WTC11 (cell line): ENCODE data around the gene SLC11A1. TPM values are rescaled to one million over a fixed set of nuclear protein-coding genes. Genes with fewer than 3 reads are reported as not detected.

Source experiments
- ATAC-seq: fragments of 200-7000 bp; cut with Tn5 transposase; 2 replicates; pipeline ENCODE4 v1.10.0; 2021; ENCODE audit warnings: mild to moderate bottlenecking, moderate library complexity
- CTCF ChIA-PET: fragments of 300-600 bp; sonication (Branson Sonifier 250); formaldehyde crosslinking; loops from one replicate; lab custom pipeline; 2021; ENCODE audit warnings: antibody characterized with exemption; lab: Charles Lee
- POLR2A ChIA-PET: fragments of 350-600 bp; sonication (Branson Sonifier 250); formaldehyde crosslinking; loops from one replicate; lab custom pipeline; 2021; ENCODE audit warnings: antibody characterized with exemption; lab: Charles Lee
- DNase-seq: peaks from one replicate; pipeline ENCODE4 v3.0.0; 2021; ENCODE audit warnings: low spot score
- H3K27ac Mint-ChIP-seq: 2 replicates; pipeline ENCODE4 v1.8.0; 2021; ENCODE audit warnings: mixed read lengths
- H3K27me3 Mint-ChIP-seq: 2 replicates; pipeline ENCODE4 v1.8.0; 2021; ENCODE audit warnings: low read depth, mild to moderate bottlenecking, moderate library complexity, mixed read lengths
- H3K36me3 Mint-ChIP-seq: 2 replicates; pipeline ENCODE4 v1.8.0; 2021; ENCODE audit warnings: mixed read lengths
- H3K4me1 Mint-ChIP-seq: 2 replicates; pipeline ENCODE4 v1.8.0; 2022; ENCODE audit warnings: mixed read lengths
- H3K4me3 Mint-ChIP-seq: 2 replicates; pipeline ENCODE4 v1.8.0; 2021; ENCODE audit warnings: mild to moderate bottlenecking, moderate library complexity, mixed read lengths
- H3K9me3 Mint-ChIP-seq: 2 replicates; pipeline ENCODE4 v1.8.0; 2021; ENCODE audit warnings: mixed read lengths
- ATF1 ChIP-seq: sonication (generic); formaldehyde crosslinking; IDR thresholded peaks from 2 replicates; pipeline ENCODE4 v1.8.1; 2023; ENCODE audit warnings: mild to moderate bottlenecking, moderate library complexity, missing genetic modification reagents
- CBFB ChIP-seq: sonication (generic); formaldehyde crosslinking; IDR thresholded peaks from 2 replicates; pipeline ENCODE4 v1.8.1; 2022; ENCODE audit warnings: mild to moderate bottlenecking, low read depth, missing genetic modification reagents
- CREB1 ChIP-seq: sonication (generic); formaldehyde crosslinking; IDR thresholded peaks from 2 replicates; pipeline ENCODE4 v1.8.0; 2023; ENCODE audit warnings: mild to moderate bottlenecking, missing genetic modification reagents
- CREM ChIP-seq: sonication (generic); formaldehyde crosslinking; IDR thresholded peaks from 2 replicates; pipeline ENCODE4 v1.8.1; 2022; ENCODE audit warnings: mild to moderate bottlenecking, missing genetic modification reagents, moderate library complexity
- ELF4 ChIP-seq: sonication (generic); formaldehyde crosslinking; IDR thresholded peaks from 2 replicates; pipeline ENCODE4 v1.8.1; 2022; ENCODE audit warnings: low read depth, mild to moderate bottlenecking, moderate library complexity, missing genetic modification reagents
- EMX1 ChIP-seq: fragments of 250-450 bp; sonication (Bioruptor Pico); IDR thresholded peaks from 2 replicates; pipeline ENCODE4 v1.8.0; 2021; ENCODE audit warnings: mild to moderate bottlenecking
- FOXJ3 ChIP-seq: sonication (generic); formaldehyde crosslinking; IDR thresholded peaks from 2 replicates; pipeline ENCODE4 v1.9.0; 2021; ENCODE audit warnings: missing genetic modification reagents, mild to moderate bottlenecking, borderline replicate concordance
- FOXP1 ChIP-seq: sonication (generic); formaldehyde crosslinking; IDR thresholded peaks from 2 replicates; pipeline ENCODE4 v1.8.0; 2022; ENCODE audit warnings: missing genetic modification reagents, mild to moderate bottlenecking, moderate library complexity, borderline replicate concordance
- JAZF1 ChIP-seq: fragments of 250-450 bp; sonication (Bioruptor Pico); IDR thresholded peaks from 2 replicates; pipeline ENCODE4 v1.9.0; 2021; ENCODE audit warnings: moderate library complexity, mild to moderate bottlenecking, inconsistent platforms
- MAX ChIP-seq: sonication (generic); formaldehyde crosslinking; IDR thresholded peaks from 2 replicates; pipeline ENCODE4 v1.8.0; 2022; ENCODE audit warnings: mild to moderate bottlenecking, missing genetic modification reagents
- NFE2L1 ChIP-seq: sonication (generic); formaldehyde crosslinking; IDR thresholded peaks from 2 replicates; pipeline ENCODE4 v1.8.1; 2023; ENCODE audit warnings: missing genetic modification reagents
- NFYB ChIP-seq: sonication (generic); formaldehyde crosslinking; conservative IDR thresholded peaks from 2 replicates; pipeline ENCODE4 v1.8.0; 2022; ENCODE audit warnings: low read depth, missing genetic modification reagents
- NR1H2 ChIP-seq: sonication (generic); formaldehyde crosslinking; IDR thresholded peaks from 2 replicates; pipeline ENCODE4 v1.9.0; 2021; ENCODE audit warnings: mild to moderate bottlenecking, moderate library complexity, missing genetic modification reagents
- PREB ChIP-seq: sonication (generic); formaldehyde crosslinking; IDR thresholded peaks from 2 replicates; pipeline ENCODE4 v1.8.1; 2022; ENCODE audit warnings: mild to moderate bottlenecking, missing genetic modification reagents, moderate library complexity, borderline replicate concordance
- SMAD4 ChIP-seq: sonication (generic); formaldehyde crosslinking; IDR thresholded peaks from 2 replicates; pipeline ENCODE4 v1.8.0; 2022; ENCODE audit warnings: mild to moderate bottlenecking, missing genetic modification reagents
- TEAD4 ChIP-seq: sonication (generic); formaldehyde crosslinking; IDR thresholded peaks from 2 replicates; pipeline ENCODE4 v1.8.0; 2022; ENCODE audit warnings: mild to moderate bottlenecking, missing genetic modification reagents
- ZNF121 ChIP-seq: sonication (generic); formaldehyde crosslinking; IDR thresholded peaks from 2 replicates; pipeline ENCODE4 v1.8.0; 2023; ENCODE audit warnings: missing genetic modification reagents
- ZNF263 ChIP-seq: sonication (generic); formaldehyde crosslinking; IDR thresholded peaks from 2 replicates; pipeline ENCODE4 v1.8.1; 2022; ENCODE audit warnings: low read depth, mild to moderate bottlenecking, moderate library complexity, missing genetic modification reagents
- ZNF281 ChIP-seq: sonication (generic); formaldehyde crosslinking; IDR thresholded peaks from 2 replicates; pipeline ENCODE4 v1.8.0; 2023; ENCODE audit warnings: mild to moderate bottlenecking, missing genetic modification reagents
- ZNF512 ChIP-seq: sonication (generic); formaldehyde crosslinking; IDR thresholded peaks from 2 replicates; pipeline ENCODE4 v1.8.1; 2022; ENCODE audit warnings: missing genetic modification reagents, borderline replicate concordance
- total RNA-seq: library from RNA; stranded (reverse); gene quantifications from 3 replicates; pipeline ENCODE4 v1.2.3, GENCODE V29; 2021

SLC11A1 gene
- total RNA-seq, 1 experiment from 2014 or later = 0.31 TPM

- no peak overlapping the region for H3K4me3 Mint-ChIP-seq
- peaks cover 6% of the 10 kb centered on the region for H3K4me1 Mint-ChIP-seq
- no peaks in the 10 kb centered on the region; the same call in 1 of the 2 replicates for H3K27me3 Mint-ChIP-seq
- POLR2A ChIA-PET = no interaction called here
- no peak for TF ChIP-seq NFE2L1 (CRISPR knock-in tag)
- no peak for TF ChIP-seq NR1H2 (CRISPR knock-in tag)
- CTCF ChIA-PET = interaction anchor here (1.4 kb wide), 1 partner anchor 264 kb away, joined by 3 read pairs; no protein-coding TSS in a partner anchor
- DNase-seq (no peak), ATAC-seq (no peak)
- no peaks in the 10 kb centered on the region for H3K36me3 Mint-ChIP-seq
- H3K9me3 Mint-ChIP-seq = no peaks in the 10 kb centered on the region
- no peak overlapping the region for H3K27ac Mint-ChIP-seq
Observed at GRCh38 chr2:218423584-218423983, 41.5 kb downstream of the SLC11A1 start.

GRCh38 chr2:218425531-218425930 is 43.5 kb downstream of the SLC11A1 start:
- Mint-ChIP-seq H3K9me3 (no peaks in the 10 kb centered on the region), H3K4me3 (no peak overlapping the region), H3K27me3 (no peaks in the 10 kb centered on the region; the same call in 1 of the 2 replicates), H3K27ac (no peak overlapping the region; the same call in 1 of the 2 replicates), H3K4me1 (no peaks in the 10 kb centered on the region), H3K36me3 (no peaks in the 10 kb centered on the region)
- CTCF ChIA-PET = no interaction called here
- POLR2A ChIA-PET = interaction anchor here (1.1 kb wide), 1 partner anchor 130 kb away, joined by 3 read pairs; no protein-coding TSS in a partner anchor
- no peak for DNase-seq
- no peak for ATAC-seq
- TF ChIP-seq EMX1 (CRISPR knock-in tag) = no peak
- TF ChIP-seq NFE2L1 (CRISPR knock-in tag) = no peak
- TF ChIP-seq CREM = no peak
- no peak for TF ChIP-seq CREB1 (CRISPR knock-in tag)
- TF ChIP-seq NFYB (CRISPR knock-in tag) = no peak
- TF ChIP-seq FOXJ3 = no peak
- no peak for TF ChIP-seq ATF1
- TF ChIP-seq PREB = no peak
- no peak for TF ChIP-seq JAZF1

GRCh38 chr2:218427741-218428140 is 45.7 kb downstream of the SLC11A1 start:
- POLR2A ChIA-PET = no interaction called here
- H3K4me1 Mint-ChIP-seq = no peaks in the 10 kb centered on the region
- CTCF ChIA-PET = interaction anchor here (1.6 kb wide), 1 partner anchor 89 kb away, joined by 4 read pairs; no protein-coding TSS in a partner anchor
- DNase-seq (peak; percentile 56), ATAC-seq (peak; percentile 66)
- no peak overlapping the region for H3K4me3 Mint-ChIP-seq
- no peak overlapping the region for H3K27ac Mint-ChIP-seq
- TF ChIP-seq ZNF121 (no peak), ZNF512 (CRISPR knock-in tag) (no peak), MAX (CRISPR knock-in tag) (peak; percentile 45; the same call in 1 of the 2 replicates), SMAD4 (CRISPR knock-in tag) (no peak), ZNF263 (CRISPR knock-in tag) (no peak)
- H3K27me3 Mint-ChIP-seq = no peaks in the 10 kb centered on the region; the same call in 1 of the 2 replicates
- H3K9me3 Mint-ChIP-seq = no peaks in the 10 kb centered on the region
- H3K36me3 Mint-ChIP-seq = no peaks in the 10 kb centered on the region

- ATAC-seq (no peak), DNase-seq (no peak)
- Mint-ChIP-seq H3K9me3 (no peaks in the 10 kb centered on the region), H3K27me3 (no peaks in the 10 kb centered on the region; the same call in 1 of the 2 replicates), H3K4me3 (no peak overlapping the region), H3K4me1 (no peaks in the 10 kb centered on the region), H3K36me3 (no peaks in the 10 kb centered on the region), H3K27ac (0 out of 2 replicates have a peak overlapping the region, but pooled peaks have one; percentile 49)
- ChIA-PET CTCF (no interaction called here), POLR2A (interaction anchor here (0.6 kb wide), 1 partner anchor 282 kb away, joined by 6 read pairs; no protein-coding TSS in a partner anchor)
- TF ChIP-seq PREB (no peak), FOXP1 (CRISPR knock-in tag) (no peak), CBFB (CRISPR knock-in tag) (no peak), TEAD4 (no peak), ELF4 (CRISPR knock-in tag) (no peak), ZNF281 (no peak)
Observed at GRCh38 chr2:218428846-218429558, 46.9 kb downstream of the SLC11A1 start.
